HepG2 (cell line): ENCODE data around the gene CCT5. TPM values are rescaled to one million over a fixed set of nuclear protein-coding genes. Genes with fewer than 3 reads are reported as not detected.

Experiments
- ATAC-seq: fragments of 200-7000 bp; cut with Tn5 transposase; 3 replicates; pipeline ENCODE4 v1.9.1; 2020; ENCODE audit warnings: mild to moderate bottlenecking, moderate library complexity
- BruUV-seq: library from RNA; stranded (reverse); fragments of 400-500 nt; replicated peaks from 2 replicates; lab custom pipeline; 2021; lab: Mats Ljungman, UMichigan
- CTCF ChIA-PET: fragments of 300-600 bp; formaldehyde crosslinking; extraction: SDS; loops from one replicate; lab custom pipeline; 2021; ENCODE audit warnings: low total read pairs, inconsistent platforms, low intra/inter-chr PET ratio; lab: Yijun Ruan, JAX
- POLR2A ChIA-PET: fragments of 350-600 bp; sonication (Branson Sonifier 250); formaldehyde crosslinking; loops from one replicate; lab custom pipeline; 2020; ENCODE audit warnings: antibody characterized with exemption, inconsistent platforms; lab: Yijun Ruan, JAX
- DNase-seq: peaks from one replicate; pipeline ENCODE4 v3.0.0-alpha.2; 2015; ENCODE audit warnings: low spot score
- FAIRE-seq: peaks from 3 replicates; lab custom pipeline; 2011; peaks lifted over from hg19 to GRCh38; lab: Jason Lieb, UNC
- H2AFZ ChIP-seq: one replicate; pipeline ENCODE4 v1.6.1; 2011; ENCODE audit warnings: low read length, inconsistent platforms
- H3K27ac ChIP-seq: fragments of 300-600 bp; 3 replicates; pipeline ENCODE4 v1.8.0; 2011; ENCODE audit warnings: mixed run types, mild to moderate bottlenecking, mixed read lengths, low read length, inconsistent platforms; ENCODE audit not compliant: insufficient read depth; ENCODE audit errors: extremely low read length
- H3K27me3 ChIP-seq, 2 experiments: fragments of 200-600 bp in 1 of 2; 2 replicates in 1 of 2; 3 replicates in 1 of 2; pipeline versions ENCODE4 v1.6.0 to v1.8.0; 2011; ENCODE audit warnings: low read length in 2 of 2, mild to moderate bottlenecking in 2 of 2, moderate library complexity in 2 of 2, inconsistent platforms in 1 of 2; ENCODE audit not compliant: insufficient read depth in 2 of 2, control insufficient read depth in 1 of 2
- H3K36me3 ChIP-seq, 2 experiments: fragments of 200-600 bp in 1 of 2; replicated peaks in 1 of 2; 2 replicates in 1 of 2; 3 replicates in 1 of 2; pipeline versions ENCODE4 v1.5.1 to v1.8.0; 2011; ENCODE audit warnings: low read length in 2 of 2, inconsistent platforms in 1 of 2; ENCODE audit not compliant: insufficient read depth in 2 of 2, control insufficient read depth in 1 of 2
- H3K4me1 ChIP-seq: 2 replicates; pipeline ENCODE4 v1.5.1; 2012; ENCODE audit warnings: low read length, inconsistent platforms; ENCODE audit not compliant: insufficient read depth
- H3K4me2 ChIP-seq: 2 replicates; pipeline ENCODE4 v1.6.0; 2011; ENCODE audit warnings: low read depth, low read length, inconsistent platforms
- H3K4me3 ChIP-seq, 3 experiments: fragments of 200-600 bp in 1 of 3; sonication (generic), shearing (Covaris generic) in 1 of 3; replicated peaks in 1 of 3; 2 replicates each; pipeline ENCODE4 v1.5.1; 2011 to 2016; ENCODE audit warnings: low read length in 3 of 3, inconsistent platforms in 2 of 3, low read depth in 2 of 3, mild to moderate bottlenecking in 2 of 3, control low read depth in 1 of 3, mixed read lengths in 1 of 3; ENCODE audit not compliant: insufficient read depth in 1 of 3
- H3K79me2 ChIP-seq: one replicate; pipeline ENCODE4 v1.6.1; 2011; ENCODE audit warnings: low read length, inconsistent platforms; ENCODE audit not compliant: insufficient read depth
- H3K9ac ChIP-seq: 2 replicates; pipeline ENCODE4 v1.6.0; 2011; ENCODE audit warnings: mild to moderate bottlenecking, low read depth, low read length, inconsistent platforms; ENCODE audit not compliant: insufficient read depth
- H3K9me3 ChIP-seq: 2 replicates; pipeline ENCODE4 v1.5.1; 2012; ENCODE audit warnings: mild to moderate bottlenecking, low read length
- H4K20me1 ChIP-seq: 2 replicates; pipeline ENCODE4 v1.6.0; 2011; ENCODE audit warnings: inconsistent platforms, mild to moderate bottlenecking, low read length, moderate library complexity; ENCODE audit not compliant: insufficient read depth
- CREM ChIP-seq, 2 experiments: sonication (generic) in 1 of 2; formaldehyde crosslinking in 1 of 2; IDR thresholded peaks; 2 replicates each; pipeline versions ENCODE4 v1.4.0 to v1.6.1; 2016 to 2020; ENCODE audit warnings: antibody characterized with exemption in 1 of 2, mild to moderate bottlenecking in 1 of 2, missing genetic modification reagents in 1 of 2
- GZF1 ChIP-seq: sonication (generic); formaldehyde crosslinking; IDR thresholded peaks from 2 replicates; pipeline ENCODE4 v1.5.1; 2020; ENCODE audit warnings: mild to moderate bottlenecking, missing genetic modification reagents
- HNRNPLL ChIP-seq: fragments of 200-400 bp; formaldehyde crosslinking; IDR thresholded peaks from 2 replicates; pipeline ENCODE4 v1.6.1; 2017; ENCODE audit warnings: mild to moderate bottlenecking, low read depth, low read length; ENCODE audit not compliant: poor library complexity, severe bottlenecking
- NFIB ChIP-seq: sonication (generic); formaldehyde crosslinking; IDR thresholded peaks from 2 replicates; pipeline ENCODE4 v1.9.0; 2021; ENCODE audit warnings: missing genetic modification reagents, mild to moderate bottlenecking, borderline replicate concordance
- REPIN1 ChIP-seq: sonication (generic); formaldehyde crosslinking; IDR thresholded peaks from 2 replicates; pipeline ENCODE4 v1.8.0; 2022; ENCODE audit warnings: missing genetic modification reagents, low read depth, mild to moderate bottlenecking, borderline replicate concordance
- TRIM24 ChIP-seq: sonication (generic); formaldehyde crosslinking; IDR thresholded peaks from 2 replicates; pipeline ENCODE4 v1.8.0; 2022; ENCODE audit warnings: mild to moderate bottlenecking, missing genetic modification reagents
- XRCC5 ChIP-seq: fragments of 200-400 bp; formaldehyde crosslinking; optimal IDR thresholded peaks from 2 replicates; pipeline ENCODE3; 2017; ENCODE audit warnings: mild to moderate bottlenecking, low read length
- YY1 ChIP-seq: IDR thresholded peaks from 2 replicates; pipeline ENCODE4 v1.6.1; 2011; ENCODE audit warnings: low read length, low read depth, moderate library complexity, mild to moderate bottlenecking; ENCODE audit not compliant: insufficient read depth, insufficient replicate concordance
- ZNF337 ChIP-seq: sonication (generic); formaldehyde crosslinking; IDR thresholded peaks from 2 replicates; pipeline ENCODE4 v1.5.1; 2020; ENCODE audit warnings: missing genetic modification reagents, low read depth, mild to moderate bottlenecking, borderline replicate concordance
- ZNF749 ChIP-seq: sonication (generic); formaldehyde crosslinking; IDR thresholded peaks from 2 replicates; pipeline ENCODE4 v1.8.0; 2022; ENCODE audit warnings: mild to moderate bottlenecking, missing genetic modification reagents, moderate library complexity, borderline replicate concordance
- ZNF768 ChIP-seq: sonication (generic); formaldehyde crosslinking; IDR thresholded peaks from 2 replicates; pipeline ENCODE4 v1.4.0; 2020; ENCODE audit warnings: missing genetic modification reagents
- WGBS: methylation state at CpG from one replicate; pipeline ENCODE4 v1.1.6; 2017; ENCODE audit warnings: low lambda C conversion rate; 5-methylcytosine and 5-hydroxymethylcytosine counted together
- in situ Hi-C: cut with HindIII; loops from 2 replicates; pipeline ENCODE4 v1.10.0; 2017; ENCODE audit warnings: low pct_unique_long_range_greater_than_20kb; ENCODE audit not compliant: extremely low pct_ligation_motif_present
- intact Hi-C: fragments of 100-400 bp; cut with micrococcal nuclease; formaldehyde crosslinking; loops from one replicate; pipeline ENCODE4 v1.10.0; 2022; ENCODE audit not compliant: unreplicated experiment
- polyA plus RNA-seq, 8 experiments: library from polyadenylated mRNA; depleted of rRNA in 3 of 8; stranded (reverse) in 7 of 8; unstranded in 1 of 8; fragments of >200 nt; fragmentation: Illumina TruSeq in 4 of 8; extraction: Trizol in 4 of 8; gene quantifications; 2 replicates each; pipeline versions ENCODE4 v1.2.1 to v1.2.3, GENCODE V29; 2011 to 2016; ENCODE audit warnings: low read depth in 4 of 8, missing spikeins in 1 of 8, mixed read lengths in 1 of 8; ENCODE audit not compliant: insufficient read depth in 1 of 8
- total RNA-seq, 5 experiments: library from RNA; depleted of rRNA; stranded (reverse); fragments of >200 nt; fragmentation: Illumina TruSeq; extraction: Trizol; gene quantifications; 2 replicates each; pipeline ENCODE4 v1.2.3, GENCODE V29; 2016; ENCODE audit warnings: low read depth in 1 of 5

The CCT5 gene
- total and polyA plus RNA-seq, 2 of the 13 experiments (the other 11 are each of a cell fraction or from before 2014, with no cell fraction given): 319 to 708 TPM

DNA sequence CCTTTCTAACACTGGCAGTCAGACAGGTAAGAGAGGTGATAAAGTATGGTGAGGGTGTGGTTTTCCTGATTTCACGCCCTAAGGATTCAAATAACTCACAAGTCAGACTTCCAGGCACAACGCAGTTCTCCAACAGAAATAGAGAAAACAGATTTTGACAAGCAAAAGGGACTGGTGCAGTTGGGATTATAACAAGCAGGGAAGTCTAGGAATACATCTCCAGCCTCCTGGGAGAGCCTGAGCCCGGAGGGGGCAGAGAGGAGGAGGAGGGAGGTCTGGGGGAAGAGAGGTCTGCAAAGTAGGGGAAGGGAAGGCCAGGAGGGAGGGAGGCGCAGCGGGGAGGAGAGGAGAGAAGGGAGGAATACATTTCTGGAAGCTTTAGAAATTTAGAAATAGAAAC lies 56.0 kb downstream of the CCT5 start (continued):
- TF ChIP-seq GZF1 (no peak), HNRNPLL (no peak), XRCC5 (no peak), TRIM24 (CRISPR knock-in tag) (no peak), REPIN1 (CRISPR knock-in tag) (no peak), CREM (IDR thresholded peaks at IDR 0.05) (no peak), CREM (CRISPR knock-in tag; IDR thresholded peaks at IDR 0.05) (no peak), NFIB (CRISPR knock-in tag) (no peak)

DNA sequence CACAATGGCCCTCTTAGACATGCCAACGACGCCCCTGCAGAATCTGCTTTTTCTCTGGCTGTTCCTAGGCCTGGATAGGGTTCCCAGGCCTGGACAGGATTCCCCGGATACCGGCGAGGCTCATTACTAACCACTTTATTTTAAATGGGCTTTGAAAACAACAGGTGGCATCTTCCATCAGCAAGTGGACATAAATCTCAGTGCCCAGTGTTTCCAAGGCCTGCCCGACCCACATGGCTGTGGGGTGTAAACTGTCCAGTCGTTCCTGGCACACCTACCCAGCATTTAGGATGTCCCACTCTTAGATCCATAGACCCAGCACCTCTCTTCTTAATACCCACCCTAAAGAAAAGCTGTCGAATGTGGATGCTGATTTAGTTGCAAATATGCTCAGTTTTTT lies 56.7 kb downstream of the CCT5 start:
- no peak for DNase-seq
- no TSS peak for BruUV-seq
- Histone ChIP-seq H3K79me2 (peaks cover 2% of the 10 kb centered on the region), H3K27me3 (no peaks in the 10 kb centered on the region; a peak in 1 of 5 replicates), H3K4me1 (peaks cover 70% of the 10 kb centered on the region), H2AFZ (peak overlapping the region; percentile 98), H3K9ac (peak overlapping the region; percentile 78), H3K4me3 (peak overlapping the region; percentile 85 to 92 (median 87)), H3K36me3 (no peaks in the 10 kb centered on the region), H3K9me3 (no peaks in the 10 kb centered on the region), H4K20me1 (no peaks in the 10 kb centered on the region), H3K4me2 (peak overlapping the region; percentile 92), H3K27ac (peak overlapping the region; percentile 64)
- 13% methylated on average over 8 of the region's 8 CpGs for WGBS
- in situ Hi-C loops: no loop called here
- ATAC-seq: peak; percentile 36
- CTCF ChIA-PET: no interaction called here
- no peak for FAIRE-seq
- intact Hi-C loops: loop anchor here (1.0 kb wide), 1 partner anchor 23 kb away; no protein-coding TSS in a partner anchor
- POLR2A ChIA-PET: interaction anchor here (0.9 to 1.9 kb wide), 2 partner anchors 17 to 46 kb away, joined by 3 to 6 read pairs; partner anchors contain the start of gene MARCHF6
- TF ChIP-seq ZNF749 (no peak), ZNF768 (CRISPR knock-in tag) (no peak), ZNF337 (CRISPR knock-in tag) (0 out of 2 replicates have a peak, but pooled peaks have one; percentile 50), YY1 (peak; percentile 15)
- TF ChIP-seq, all 625 proteins: peak for 2
